GF-D8 (cell line): ENCODE measurements around the gene RNASE12.
"Not testable (repeated sequence)": the region's sequence is repeated elsewhere in the genome, so short reads cannot be mapped to it uniquely, and the experiment has no call there.

Experiments used
- DNase-seq: peaks from one replicate; lab custom pipeline; 2025; lab: John Stamatoyannopoulos, UW

RNASE12 gene

GRCh38 chr14:20591235-20591634 lies at the start of gene RNASE12:
TSS of gene RNASE12 (minus strand) at chr14:20591376. CDS start at chr14:20590723, 653 bp downstream.
- DNase-seq = no peak

DNA sequence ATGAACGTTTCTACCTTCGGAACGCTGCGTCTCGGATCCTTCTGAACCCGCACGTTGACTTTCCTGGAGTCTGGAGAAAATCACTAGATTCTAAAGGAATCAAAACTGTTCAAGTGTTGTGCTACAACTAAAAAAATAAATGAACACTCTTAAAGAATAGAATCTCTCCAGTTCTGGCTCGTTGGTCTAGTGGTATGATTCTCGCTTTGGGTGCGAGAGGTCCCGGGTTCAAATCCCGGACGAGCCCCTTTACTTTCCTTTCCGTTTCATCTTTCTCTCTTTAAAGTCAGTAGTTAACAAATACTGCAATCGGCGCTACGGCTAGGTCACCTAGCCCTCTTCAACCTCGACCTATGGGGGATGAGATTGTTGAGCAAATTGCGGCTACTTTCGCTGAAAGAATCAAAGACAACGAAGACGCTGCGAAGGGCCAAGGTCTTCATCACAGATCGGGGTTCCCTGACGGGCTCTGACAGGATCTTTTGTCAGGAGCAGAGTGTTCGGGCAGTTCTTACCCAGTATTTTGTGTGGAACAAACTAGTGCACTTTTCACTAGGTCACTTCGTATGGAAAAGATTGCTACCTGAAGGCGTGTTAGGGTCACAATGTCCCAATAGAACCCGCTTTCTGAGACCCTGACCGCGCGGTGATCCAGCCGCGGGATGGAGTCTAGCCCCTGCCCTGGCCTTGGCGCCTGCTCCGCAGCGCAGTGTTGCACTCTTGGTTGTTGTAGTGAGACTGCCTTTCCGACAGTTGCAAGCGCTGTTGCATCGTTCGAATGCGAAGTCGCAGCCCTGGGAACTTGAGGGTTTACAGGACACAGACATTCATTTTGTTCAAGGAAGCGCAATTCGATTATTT lies 41.9 kb upstream of the RNASE12 start:
- DNase-seq = peak; percentile 55

DNA sequence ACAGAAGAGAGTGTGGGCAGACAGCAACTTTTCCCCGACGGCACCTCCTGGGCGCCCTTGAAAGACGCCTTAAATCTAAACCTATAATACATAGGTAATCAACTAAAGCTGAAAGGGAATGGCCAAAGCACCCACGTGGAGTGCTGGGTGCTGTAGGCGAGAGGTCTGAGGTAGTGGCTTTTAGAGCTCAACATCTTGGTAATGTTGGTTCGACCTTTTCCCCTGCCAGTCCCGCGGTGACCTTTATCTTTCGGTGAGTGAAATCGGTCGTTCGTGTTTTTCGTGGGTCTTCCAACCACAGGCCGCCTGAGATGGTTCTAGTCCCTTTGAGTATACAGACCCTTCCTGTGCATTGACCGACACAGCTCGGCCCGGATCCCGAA lies 41.3 kb upstream of the RNASE12 start:
- DNase-seq = no peak

DNA sequence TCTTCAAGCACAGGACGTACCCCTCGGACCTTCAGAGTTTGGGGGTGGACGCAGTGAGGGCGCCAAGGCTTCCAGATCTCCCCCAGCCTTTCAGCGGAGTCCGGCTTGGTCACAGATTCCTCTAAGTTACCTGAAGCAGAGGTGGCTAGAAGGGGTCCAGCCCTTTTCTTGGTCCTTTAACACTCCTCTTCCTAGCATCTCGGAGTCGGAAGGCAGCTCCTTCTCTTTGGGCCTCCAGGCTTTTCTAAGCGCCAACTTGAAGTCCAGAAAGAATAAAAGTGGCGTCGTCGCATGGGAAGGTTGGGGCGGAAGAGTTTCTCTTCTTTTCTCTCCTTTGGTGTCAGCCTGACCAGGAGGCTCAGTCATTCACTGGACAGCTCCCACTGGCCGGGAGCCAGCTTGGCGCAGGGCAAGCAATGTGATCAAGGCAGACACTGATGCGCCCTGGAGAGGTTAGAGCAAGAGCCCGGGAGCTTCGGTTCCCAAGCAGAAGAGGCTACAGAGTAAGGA lies 40.8 kb upstream of the RNASE12 start:
- no peak for DNase-seq

GRCh38 chr14:20631023-20631879 lies 40.1 kb upstream of the RNASE12 start:
- no peak for DNase-seq

GRCh38 chr14:20630340-20631022 lies 39.3 kb upstream of the RNASE12 start:
- DNase-seq = no peak

DNA sequence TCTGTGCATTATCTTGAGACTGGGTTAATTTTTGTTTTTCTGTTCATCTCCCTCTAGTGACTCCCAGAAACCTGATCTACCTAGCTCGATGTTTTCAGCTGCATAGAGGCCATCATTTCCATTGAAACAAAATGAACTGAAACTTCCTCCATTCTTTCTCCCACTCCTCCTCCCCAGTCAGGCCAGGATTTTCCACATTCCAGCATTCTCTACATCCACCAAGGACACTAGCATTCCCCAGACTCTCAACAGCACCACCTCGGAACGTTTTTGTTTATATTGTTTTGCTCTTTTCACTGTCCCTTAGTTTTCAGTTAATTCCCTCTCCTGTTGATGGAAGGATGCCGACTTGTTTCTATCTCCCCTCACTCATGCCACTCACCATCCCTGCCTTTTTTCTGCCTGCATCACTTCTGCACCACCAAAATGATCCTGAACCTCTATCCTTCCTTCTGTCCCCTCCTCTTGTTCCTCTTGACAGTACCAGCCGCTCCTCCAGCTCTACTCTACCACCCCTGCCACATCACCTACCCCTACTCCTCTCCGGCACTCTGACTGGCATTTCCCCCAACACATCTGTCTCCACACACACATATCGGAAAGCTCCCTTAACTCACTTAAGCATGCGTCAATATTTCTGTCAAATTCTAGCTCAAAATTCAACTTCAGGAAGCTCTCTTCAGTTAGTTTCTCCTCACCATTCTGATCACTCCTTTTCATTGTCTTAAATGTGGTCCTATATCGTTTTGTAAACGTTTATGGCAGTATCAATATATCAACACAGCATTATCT lies 37.1 kb upstream of the RNASE12 start:
- DNase-seq = no peak

DNA sequence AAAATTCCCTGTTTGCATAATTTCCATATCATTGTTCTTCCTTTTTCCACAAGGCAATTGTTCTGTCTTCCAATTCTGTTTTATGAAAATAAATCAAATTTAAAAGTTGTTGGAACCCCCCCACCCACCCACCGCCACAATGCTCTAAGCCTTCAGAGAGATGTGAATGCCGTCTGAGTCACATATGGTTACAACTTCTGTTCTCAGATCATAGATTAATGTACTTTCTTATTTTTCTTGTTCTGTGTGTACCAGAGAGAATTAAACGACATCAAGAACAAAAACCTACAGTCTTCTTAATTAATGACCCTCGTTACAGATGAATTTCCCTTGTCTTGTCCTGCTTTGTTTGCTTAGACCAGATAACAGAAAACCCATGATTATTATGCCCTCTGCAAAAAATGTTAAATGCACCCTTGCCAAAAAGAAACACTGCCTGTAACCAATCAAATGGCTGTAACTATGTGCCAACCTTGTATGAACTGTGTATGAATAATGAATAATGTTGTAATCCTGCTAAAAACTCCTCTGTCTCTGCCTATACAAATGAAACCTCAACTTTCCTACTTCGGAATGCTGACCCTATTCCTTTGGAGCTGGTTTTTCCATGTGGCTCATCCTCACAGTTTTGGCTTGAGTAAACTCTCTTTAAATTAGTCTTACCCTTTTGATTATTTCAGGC lies 36.3 kb upstream of the RNASE12 start:
- no peak for DNase-seq

GRCh38 chr14:20626274-20626673 lies 35.1 kb upstream of the RNASE12 start:
- no peak for DNase-seq

GRCh38 chr14:20624495-20625070 lies 33.4 kb upstream of the RNASE12 start:
- DNase-seq = peak; percentile 87

DNA sequence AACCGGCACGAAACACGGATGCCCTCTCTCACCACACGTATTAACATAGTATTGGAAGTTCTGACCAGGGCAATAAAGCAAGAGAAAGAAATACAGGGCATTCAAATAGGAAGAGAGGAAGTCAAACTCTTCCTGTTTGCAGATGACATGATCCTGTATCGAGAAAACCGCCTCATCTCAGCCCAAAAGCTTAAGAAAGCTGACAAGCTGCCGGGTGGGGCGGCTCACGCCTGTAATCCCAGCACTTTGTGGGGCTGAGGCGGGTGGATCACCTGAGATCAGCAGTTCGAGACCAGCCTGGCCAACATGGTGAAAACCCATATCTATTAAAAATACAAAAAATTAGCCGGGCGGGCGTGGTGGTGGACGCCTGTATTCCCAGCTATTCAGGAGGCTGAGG lies 32.6 kb upstream of the RNASE12 start:
- DNase-seq = peak; percentile 37

DNA sequence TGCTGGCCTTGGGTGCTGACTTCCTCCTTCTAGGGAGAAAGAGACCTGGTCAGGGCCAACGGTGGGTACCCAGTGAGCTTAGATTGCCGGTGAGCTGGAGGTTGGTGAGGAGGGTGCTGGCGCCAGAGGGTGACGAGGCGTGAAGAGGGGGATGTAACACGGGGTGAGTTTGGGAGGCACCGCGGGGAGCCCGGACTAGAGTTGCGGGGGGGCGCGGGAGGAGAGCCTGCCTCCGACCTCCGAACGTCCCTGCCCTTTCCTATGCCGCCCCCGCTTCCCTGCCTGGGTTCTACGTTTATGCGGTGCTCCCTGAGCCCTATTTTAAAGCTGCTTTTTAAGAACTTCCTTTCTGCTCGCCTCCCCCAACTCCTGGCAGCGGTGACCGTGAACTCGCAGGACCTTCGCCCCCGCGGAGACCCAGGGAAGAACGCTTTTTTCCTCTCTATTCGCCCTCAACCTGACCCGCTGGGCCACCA lies 31.7 kb upstream of the RNASE12 start:
- DNase-seq = no peak

- DNase-seq = no peak
Measured at GRCh38 chr14:20620798-20621478, 29.8 kb upstream of the RNASE12 start.

DNA sequence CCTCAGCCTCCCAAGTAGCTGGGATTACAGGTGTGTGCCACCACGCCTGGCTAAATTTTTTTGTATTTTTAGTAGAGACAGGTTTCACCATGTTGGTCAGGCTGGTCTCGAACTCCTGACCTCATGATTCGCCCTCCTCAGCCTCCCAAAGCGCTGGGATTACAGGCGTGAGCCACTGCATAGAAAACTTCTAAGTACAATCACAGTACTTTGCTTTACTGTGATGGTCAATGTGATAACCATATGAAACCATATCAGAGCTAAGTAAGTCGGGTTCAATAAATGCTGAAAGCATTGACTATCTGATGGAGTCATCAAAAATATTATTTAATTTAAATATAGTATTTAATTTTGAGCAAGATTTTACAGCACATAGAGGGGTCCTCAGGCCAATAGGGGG lies 28.5 kb upstream of the RNASE12 start:
- not testable (repeated sequence) for DNase-seq

DNA sequence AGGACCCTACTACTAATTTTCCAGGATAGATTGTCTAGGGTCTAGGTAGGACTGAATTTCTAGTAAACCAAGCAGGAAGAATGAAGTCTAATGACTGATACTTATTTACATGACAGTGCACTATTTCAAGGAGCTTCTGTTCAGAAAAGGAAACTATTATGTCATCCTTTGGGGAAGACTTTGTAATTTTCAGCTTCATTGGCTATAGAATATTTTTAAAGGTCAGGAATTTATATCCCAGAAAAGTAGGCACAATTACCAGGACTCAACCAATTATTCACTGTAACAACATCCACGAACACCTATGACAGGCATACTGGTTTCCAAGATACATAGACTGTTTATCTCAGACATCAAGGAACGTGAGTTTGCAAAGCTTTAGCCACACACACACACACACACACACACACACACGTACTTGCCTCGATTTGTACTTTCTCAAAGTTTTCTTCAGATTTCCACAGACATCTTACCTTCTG lies 27.1 kb upstream of the RNASE12 start:
- no peak for DNase-seq

DNA sequence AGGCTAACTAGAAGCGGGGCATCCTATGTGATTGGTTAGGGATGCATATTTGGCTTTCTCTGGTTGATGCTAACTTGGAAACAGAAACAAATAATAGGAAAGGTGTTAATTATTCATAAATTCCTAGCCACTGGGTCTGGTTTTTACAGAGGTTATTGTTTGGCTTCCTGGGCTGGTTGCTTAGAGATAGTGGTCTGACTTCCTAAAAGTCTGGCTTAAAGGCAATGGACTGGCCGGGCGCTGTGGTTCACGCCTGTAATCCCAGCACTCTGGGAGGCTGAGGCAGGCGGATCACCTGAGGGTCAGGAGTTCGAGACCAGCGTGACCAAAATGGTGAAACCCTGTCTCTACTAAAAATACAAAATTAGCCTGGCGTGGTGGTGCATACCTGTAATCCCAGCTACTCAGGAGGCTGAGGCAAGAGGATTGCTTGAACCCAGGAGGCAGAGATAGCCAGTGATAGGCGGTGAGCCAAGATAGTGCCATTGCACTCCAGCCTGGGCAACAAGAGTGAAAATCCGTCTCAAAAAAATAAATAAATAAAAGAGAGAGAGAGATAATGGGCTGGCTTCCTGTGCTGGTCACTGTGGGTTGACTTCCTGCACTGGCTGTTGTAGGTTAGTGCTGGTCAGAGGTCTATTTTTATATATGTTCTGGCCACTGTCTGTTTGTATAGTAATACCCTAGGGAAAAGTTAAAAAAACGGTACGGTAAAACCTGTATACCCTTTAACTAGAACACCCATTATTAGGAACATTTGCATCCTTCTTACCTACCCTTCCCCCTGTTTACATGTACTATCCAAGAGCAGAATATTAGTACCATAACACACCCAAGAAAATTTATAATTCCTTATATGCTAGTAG lies 26.2 kb upstream of the RNASE12 start:
- no peak for DNase-seq

- no peak for DNase-seq
Measured at GRCh38 chr14:20615996-20616395, 24.8 kb upstream of the RNASE12 start.

GRCh38 chr14:20614038-20614840 lies 23.1 kb upstream of the RNASE12 start:
- no peak for DNase-seq
